HG03045 (cell line): ENCODE data around the gene IL25.
"Not testable (repeated sequence)": the region's sequence is repeated elsewhere in the genome, so short reads cannot be mapped to it uniquely, and the experiment has no call there.

Experiments
- ATAC-seq: cut with Tn5 transposase; IDR thresholded peaks from one replicate; pipeline ENCODE4 v1.9.1; 2021; ENCODE audit warnings: mild to moderate bottlenecking, moderate library complexity; ENCODE audit not compliant: unreplicated experiment

IL25 gene

DNA sequence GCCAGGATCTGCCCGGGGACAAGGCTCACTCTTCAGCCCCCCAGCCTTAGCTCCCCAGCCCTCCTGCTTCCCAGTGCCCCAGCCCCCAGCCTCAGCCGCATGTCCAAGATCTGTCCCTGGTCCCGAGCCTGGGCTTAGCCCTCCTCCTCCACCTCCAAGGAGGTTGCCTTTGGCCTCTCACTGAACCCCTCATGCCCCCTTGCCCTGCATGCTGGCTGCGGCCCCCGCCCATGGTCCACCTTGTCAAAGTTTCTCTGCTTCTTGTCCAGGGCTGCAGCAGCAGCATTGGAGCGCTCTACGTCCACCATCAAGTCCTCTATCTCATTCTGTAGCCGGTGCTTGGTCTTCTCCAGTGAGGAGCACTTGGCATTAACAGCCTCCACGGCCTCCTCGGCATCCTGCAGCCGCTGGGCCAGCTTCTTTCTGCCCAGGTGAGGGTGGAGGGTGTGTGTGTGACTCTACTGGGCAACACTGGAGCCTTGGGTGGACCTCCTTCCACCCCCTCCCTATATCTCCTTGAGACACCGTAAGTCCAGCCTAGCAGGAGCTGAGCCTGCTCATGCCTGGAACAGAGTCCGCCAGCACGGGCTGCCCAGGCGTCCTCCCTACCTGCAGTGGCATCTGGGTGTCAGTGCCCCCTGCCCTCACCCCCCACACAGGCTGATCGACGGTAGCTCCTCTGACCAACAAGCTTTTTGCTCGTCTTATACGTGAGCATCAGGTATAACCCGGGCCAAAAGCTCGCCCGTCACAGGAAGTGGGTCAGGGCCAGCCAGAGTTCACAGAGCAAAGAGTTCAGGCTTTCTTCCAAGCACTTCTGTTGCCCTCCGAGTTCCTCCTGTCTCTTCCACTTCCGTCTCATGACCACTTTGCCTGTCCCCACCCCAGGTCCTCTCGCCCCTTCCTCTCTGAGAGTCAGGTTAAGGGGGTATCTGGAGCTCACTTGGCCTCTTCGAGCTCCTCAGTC lies 15.6 kb downstream of the IL25 start:
- ATAC-seq: no peak

- ATAC-seq: no peak
Measured at GRCh38 chr14:23388996-23389395, 16.4 kb downstream of the IL25 start.

- no peak for ATAC-seq
Measured at GRCh38 chr14:23389396-23389795, 16.8 kb downstream of the IL25 start.

DNA sequence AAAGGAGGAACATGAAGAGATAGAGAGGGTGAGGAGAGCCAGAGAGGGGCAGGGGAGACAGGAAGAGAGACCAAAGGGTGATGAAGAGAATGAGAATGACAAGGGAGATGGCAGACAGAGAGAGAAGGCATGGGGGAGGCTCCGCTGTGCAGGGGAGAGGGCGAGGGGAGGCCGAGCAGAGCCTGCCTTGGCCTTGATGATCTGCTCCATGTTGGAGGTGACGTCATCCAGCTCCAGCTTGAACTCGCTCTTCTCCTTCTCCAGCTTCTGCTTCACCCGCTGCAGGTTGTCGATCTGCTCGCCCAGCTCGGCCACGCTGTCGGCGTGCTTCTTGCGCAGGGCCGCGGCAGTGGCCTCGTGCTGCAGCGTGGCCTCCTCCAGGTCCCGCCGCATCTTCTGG lies 17.3 kb downstream of the IL25 start:
- not testable (repeated sequence) for ATAC-seq

DNA sequence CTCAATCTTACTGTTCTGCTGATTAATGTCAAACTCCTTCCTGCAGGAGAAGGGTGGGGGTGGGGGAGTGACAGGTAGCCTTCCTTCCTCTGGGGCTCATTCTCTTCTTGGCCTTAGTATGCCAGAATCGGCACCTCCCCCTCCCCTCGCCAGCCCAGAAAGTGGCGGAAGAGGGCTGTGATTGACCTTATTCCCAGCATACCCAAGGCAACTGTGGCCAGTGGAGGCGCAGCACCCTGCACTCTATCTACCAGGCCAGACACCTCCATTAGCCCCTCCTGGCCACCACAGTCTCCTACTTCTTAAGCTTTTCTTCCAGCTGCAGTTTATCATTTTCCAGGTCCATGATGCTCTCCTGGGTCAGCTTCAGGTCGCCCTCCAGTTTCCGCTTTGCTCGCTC lies 20.0 kb downstream of the IL25 start:
- ATAC-seq: no peak

GRCh38 chr14:23396126-23396525 lies 23.5 kb downstream of the IL25 start:
- no peak for ATAC-seq

- no peak for ATAC-seq
Measured at GRCh38 chr14:23396781-23397407, 24.3 kb downstream of the IL25 start.

DNA sequence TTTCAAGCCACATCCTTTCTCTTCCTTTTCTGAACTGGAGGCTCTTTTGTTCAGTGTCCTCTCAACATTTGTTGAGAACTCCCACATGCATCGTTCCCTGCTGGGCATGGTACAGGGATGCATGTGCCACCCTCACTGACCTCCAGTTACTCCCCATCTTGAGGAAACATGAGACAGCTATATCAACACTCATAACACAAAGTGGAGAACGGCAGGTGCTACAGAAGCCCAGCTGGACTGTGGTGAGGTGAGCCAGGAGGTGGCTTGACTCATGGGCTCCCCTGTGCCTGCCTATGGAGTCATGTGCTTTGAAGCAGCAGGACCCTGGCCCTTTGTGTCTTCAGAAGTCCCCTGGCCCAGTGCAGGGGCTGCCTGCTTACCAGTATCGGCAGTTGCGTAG lies 25.7 kb downstream of the IL25 start:
- ATAC-seq: no peak

DNA sequence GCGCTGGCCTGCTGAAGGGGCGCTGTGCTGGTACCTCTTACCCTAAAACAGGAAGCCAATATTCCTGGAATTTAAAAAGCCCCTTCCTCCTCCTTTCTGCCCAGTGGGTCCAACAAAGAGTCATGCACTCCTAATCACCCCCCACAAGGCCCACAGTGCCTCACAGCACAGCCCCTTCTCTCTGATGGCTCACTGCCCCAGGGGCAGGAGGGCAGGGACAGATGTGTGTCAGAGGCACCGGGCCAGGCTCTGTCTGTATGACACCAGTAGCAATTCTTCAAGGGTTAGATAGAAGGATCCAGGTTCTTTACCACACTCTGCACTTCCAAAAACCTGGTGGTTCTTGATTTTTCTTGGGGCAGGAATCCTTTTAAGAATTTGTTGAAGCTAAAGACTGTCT lies 26.5 kb downstream of the IL25 start:
- no peak for ATAC-seq

DNA sequence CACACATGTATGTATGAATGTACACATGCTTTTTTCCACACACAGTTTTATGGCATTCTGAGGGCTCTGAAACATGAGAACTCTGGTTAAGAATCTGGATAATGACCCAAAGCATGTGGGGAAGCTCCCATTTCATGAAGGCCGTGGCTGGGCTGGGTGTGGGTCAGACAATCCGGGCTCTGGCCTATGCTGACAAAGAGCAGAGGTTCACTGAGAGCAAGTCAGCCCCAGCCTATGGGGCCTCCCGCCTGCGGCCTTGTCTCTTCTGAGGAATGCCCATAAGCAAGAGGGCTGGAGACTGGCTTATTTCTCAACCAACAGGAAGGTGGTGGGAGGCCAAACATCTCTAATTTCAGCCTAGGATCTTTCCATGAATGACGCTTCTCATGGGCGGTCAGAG lies 27.0 kb downstream of the IL25 start:
- no peak for ATAC-seq

DNA sequence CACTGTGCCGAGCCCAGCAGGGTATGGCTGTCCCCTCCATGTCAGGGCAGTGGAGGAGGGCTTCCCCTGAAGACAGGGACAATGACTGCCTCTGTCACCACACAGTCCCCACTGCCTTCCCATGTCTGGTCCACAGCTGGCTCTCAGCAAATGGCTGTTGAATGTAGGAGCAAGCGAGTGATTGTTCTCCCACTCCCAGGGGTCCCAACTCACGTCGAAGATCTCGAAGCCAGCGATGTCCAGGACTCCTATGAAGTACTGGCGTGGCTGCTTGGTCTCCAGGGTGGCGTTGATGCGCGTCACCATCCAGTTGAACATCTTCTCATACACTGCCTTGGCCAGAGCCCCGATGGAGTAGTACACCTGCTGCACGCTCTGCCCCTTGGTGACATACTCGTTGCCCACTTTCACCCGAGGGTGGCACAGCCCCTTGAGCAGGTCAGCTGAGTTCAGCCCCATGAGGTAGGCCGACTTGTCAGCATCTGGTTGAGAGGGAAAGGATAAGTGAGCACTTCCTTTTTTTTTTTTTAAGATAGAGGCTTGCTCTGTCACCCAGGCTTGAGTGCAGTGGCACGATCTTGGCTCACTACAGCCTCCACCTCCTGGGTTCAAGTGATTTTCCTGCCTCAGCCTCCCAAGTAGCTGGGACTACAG lies 28.0 kb downstream of the IL25 start:
- not testable (repeated sequence) for ATAC-seq

GRCh38 chr14:23401291-23401690 lies 28.7 kb downstream of the IL25 start:
- ATAC-seq: no peak

GRCh38 chr14:23402296-23403138 lies 29.9 kb downstream of the IL25 start:
- no peak for ATAC-seq

DNA sequence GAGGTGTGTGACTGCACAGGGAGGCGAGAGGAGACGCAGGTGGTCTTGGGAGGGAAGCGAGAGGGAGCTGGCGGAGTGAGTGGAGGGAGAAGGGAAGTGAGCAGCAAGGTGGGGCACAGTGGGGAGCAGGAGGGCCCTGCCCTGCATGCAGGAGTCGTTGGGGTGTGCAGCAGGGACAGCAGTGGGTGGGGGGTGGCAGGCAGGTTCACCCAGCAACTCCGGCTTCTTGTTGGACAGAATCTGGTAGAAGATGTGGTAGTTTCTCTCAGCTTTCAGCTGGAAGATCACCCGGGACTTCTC lies 30.5 kb downstream of the IL25 start:
- ATAC-seq: no peak

DNA sequence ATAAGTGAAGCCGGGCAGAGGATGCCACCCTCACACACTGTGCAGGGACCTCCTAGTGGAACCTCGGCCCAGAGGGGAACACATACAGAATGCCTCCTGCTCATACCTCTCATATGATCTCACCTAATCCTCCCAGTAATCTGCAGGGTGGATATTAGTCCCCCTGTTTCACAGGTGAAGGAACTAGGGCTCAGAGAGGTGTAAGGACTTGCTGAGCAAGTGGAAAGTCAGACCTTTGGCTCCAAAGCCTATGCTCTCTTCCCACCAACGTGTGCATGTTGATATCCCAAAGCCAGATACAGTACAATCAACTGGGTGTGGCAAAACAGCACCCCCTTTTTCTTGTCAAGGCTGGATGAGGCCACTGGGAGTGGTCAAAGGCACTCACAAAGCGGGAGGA lies 31.3 kb downstream of the IL25 start:
- no peak for ATAC-seq

GRCh38 chr14:23404331-23404900 lies 31.8 kb downstream of the IL25 start:
- no peak for ATAC-seq

DNA sequence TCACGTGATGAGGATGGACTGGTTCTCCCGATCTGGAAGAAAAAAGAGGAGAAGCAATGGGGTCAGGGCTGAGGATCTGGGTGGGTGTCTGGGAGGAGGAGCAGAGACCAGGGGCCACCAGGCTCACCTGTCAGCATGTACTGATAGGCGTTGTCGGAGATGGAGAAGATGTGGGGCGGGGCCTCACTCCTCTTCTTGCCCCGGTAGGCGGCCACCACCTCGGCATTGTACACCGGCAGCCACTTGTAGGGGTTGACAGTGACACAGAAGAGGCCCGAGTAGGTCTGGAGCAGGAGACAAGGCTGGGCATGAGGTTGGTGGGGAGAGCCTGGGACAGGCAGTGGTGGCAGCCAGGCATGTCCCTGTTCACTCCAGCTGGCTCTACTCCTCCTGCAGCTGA lies 32.5 kb downstream of the IL25 start:
- no peak for ATAC-seq

- no peak for ATAC-seq
Measured at GRCh38 chr14:23405516-23406025, 33.0 kb downstream of the IL25 start.

DNA sequence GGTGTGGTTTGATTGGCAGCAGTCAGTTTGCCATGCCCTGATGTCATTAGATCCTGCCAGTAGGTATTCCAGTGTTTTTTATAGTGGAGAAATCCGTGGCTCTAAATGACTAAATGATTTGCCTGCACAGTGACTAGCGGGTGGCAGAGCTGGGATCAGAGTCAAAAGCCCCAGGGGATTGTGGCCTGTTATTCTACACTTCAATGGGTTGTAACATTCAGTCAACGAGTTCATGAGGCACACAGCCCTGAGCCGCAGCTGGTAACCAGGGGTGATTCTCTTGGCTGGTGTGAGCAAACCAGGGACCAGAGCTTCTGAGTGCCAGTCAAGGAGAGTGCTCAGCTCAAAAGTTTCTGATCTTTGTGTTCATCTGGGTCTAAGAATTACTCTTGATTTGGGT lies 33.6 kb downstream of the IL25 start:
- ATAC-seq: no peak

DNA sequence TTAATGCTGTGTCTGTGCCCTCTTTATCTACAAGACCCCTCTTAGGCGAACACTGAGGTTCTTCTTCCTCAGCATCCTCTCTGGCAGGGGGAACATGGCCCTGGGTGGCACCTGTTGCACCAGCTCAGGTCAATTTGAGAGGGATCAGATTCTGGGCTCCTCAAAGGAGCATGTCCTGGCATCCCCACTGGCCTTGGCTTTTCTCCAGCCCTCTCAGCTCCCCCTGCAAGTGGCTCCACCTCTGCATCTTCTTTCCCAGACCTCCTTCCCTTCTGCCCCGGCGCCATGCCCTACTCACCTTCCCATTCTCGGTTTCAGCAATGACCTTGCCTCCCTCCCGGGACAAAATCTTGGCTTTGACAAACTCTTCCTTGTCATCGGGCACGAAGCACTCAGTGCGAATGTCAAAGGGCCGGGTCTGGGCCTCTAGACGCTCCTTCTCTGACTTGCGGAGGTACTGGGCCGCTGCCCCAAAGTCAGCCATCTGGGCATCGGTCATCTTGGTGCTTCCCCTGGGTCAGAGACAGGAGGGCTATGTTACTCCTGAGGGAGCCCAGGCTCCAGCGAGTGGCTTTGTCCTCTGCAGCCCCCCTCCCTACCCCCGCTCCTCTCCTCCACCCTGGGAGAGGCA lies 34.2 kb downstream of the IL25 start:
- ATAC-seq: no peak
